Dermis microvascular lymphatic vessel endothelial cell (primary cell): Measurements from ENCODE around the gene KDM4C. TPM values are rescaled to one million over a fixed set of nuclear protein-coding genes. Genes with fewer than 3 reads are reported as not detected.
"Not testable (repeated sequence)": the region's sequence is repeated elsewhere in the genome, so short reads cannot be mapped to it uniquely, and the experiment has no call there.

Experiments
- DNase-seq, 2 donors: peaks; one replicate each; pipeline versions ENCODE4 v3.0.0 to v3.0.0-alpha.2; 2010; ENCODE audit warnings: low read depth in 2 of 2
- total RNA-seq: library from RNA; depleted of rRNA; stranded (reverse); fragments of >200 nt; gene quantifications from 2 replicates; pipeline ENCODE4 v1.2.1, GENCODE V29; 2014

KDM4C gene
- total RNA-seq = 16.0 and 22.4 TPM in 2 replicates

DNA sequence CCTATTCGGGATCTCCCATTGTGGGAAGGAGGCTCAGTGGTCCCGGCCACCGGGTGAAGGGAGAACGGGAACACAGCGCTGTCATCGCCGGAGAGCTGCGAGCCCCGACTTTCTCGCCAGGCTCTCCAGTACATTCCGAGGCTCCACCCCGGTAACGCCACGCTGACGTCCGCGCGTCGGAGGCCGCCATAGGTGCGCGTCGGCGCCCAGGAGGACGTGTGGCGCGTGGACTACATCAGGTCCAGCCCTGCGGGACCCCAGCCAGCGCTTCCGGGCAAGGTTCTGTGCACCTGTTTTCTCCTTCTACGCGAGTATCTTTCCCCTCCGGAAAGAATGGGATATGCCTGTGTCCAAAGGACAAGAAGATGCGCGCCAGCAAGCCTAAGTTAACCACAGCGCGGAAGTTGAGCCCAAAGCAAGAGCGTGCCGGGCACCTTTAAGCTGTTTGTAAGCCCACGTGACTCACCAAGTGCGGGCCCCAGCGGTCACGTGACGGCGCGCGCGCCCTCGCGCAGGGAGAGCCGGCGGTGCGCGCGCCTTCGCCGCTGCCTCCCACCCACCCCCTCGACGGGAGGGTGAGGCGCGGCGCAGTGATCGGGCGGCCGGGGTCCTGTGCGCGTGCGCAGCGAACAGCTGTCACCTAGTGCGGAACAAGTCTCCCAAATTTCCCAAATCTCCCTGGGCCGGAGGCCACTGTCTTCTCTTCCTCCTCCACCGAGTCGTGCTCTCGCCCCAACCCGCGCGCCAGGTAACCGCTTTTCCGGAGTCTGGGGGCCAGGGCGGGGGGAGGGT is at the start of gene KDM4C:
Gene KDM4C (plus strand): TSS at position 518 of the 792 bp plus-strand sequence. CDS start 35,016 bp downstream, outside the sequence.
- DNase-seq = peak; percentile 83 to 96

DNA sequence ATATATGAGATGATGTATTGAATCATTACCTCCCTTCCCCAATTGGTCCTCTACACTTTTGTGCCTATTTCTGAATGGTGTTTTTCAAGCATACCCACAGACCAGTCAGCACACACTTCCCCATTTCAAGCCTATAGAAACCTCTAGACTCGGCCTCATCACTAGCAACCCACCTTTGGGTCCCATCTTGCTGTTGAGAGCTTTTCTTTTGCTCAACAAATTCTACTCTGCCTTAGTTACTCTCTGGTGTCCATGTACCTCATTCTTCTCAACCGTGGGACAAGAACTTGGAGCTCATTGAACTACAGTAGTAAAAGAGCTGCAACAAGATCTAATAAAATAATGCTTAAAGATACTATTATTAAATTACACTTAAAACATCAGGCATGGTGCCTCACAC is 49.0 kb upstream of the KDM4C start:
- DNase-seq = no peak

DNA sequence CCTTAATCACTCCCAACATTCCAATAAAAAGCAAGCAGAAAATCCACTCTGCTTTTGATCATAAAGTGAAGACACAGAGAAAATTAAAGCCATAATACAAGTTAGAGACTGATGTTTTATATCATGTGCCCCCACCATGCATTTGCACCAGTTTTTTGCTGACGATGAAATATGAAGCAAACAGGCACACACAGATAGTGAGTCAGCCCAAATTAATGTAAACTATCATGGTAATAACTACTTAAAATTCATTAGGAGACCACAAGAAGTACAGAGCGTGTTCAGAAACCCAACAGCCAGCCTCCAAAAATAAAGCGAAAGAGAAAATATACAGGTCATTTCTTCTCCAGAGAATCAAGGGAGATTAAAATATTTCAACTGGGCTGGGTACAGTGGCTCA is 46.4 kb upstream of the KDM4C start:
- DNase-seq = no peak

DNA sequence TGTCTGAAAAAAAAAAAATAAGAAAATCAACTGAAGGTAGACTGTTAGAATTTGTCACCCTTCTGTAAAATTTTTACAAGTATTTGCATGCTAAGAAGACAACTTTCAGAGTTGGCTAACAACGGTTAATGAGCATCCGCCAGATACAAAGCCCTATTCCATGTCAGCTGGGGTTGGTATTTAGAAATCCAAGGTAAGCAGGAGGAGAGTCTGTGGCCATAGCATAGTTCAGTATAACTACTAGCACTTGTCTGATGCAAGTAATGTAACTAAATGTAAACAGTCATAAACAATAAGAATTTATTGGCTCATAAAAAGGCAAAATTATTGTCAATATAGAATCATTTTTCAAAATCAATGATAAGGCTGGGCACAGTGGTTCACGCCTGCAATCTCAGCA is 45.7 kb upstream of the KDM4C start:
- no peak for DNase-seq

DNA sequence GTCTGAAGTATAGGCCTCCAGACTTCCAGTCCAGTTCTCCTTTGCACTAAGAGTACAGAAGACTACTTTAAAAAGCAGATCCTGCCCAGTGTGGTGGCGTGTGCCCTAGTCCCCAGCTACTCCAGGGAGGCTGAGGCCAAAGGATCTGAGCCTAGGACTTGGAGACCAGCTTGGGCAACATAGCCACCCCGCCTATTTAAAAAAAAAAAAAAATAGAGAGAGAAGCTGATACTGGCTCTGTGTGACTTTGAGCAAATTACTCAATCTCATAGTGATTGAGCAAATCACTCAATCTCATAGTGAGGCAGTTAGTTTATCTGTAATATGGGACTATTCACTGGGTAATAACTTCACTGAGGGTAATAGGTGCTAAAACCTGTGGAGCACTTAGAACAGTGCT is 43.6 kb upstream of the KDM4C start:
- no peak for DNase-seq

DNA sequence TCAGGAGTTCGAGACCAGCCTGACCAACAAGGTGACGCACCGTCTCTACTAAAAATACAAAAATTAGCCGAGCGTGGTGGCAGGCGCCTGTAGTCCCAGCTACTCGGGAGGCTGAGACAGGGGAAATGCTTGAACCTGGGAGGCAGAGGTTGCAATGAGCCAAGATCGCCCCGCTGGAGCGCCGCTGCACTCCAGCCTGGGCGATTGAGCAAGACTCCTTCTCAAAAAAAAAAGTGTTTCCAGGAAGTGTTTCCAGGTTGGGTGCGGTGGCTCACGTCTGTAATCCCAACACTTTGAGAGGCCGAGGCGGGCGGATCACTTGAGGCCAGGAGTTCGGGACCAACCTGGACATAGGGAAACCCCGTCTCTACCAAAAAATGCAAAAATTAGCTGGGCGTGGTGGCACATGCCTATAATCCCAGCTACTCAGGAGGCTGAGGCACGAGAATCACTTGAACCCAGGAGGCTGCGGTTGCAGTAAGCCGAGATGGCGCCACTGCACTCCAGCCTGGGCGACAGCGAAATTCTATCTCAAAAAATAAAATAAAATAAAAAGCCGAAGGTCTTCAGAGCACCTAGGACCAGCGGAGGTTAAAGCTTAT is 42.5 kb upstream of the KDM4C start:
- DNase-seq = not testable (repeated sequence)

DNA sequence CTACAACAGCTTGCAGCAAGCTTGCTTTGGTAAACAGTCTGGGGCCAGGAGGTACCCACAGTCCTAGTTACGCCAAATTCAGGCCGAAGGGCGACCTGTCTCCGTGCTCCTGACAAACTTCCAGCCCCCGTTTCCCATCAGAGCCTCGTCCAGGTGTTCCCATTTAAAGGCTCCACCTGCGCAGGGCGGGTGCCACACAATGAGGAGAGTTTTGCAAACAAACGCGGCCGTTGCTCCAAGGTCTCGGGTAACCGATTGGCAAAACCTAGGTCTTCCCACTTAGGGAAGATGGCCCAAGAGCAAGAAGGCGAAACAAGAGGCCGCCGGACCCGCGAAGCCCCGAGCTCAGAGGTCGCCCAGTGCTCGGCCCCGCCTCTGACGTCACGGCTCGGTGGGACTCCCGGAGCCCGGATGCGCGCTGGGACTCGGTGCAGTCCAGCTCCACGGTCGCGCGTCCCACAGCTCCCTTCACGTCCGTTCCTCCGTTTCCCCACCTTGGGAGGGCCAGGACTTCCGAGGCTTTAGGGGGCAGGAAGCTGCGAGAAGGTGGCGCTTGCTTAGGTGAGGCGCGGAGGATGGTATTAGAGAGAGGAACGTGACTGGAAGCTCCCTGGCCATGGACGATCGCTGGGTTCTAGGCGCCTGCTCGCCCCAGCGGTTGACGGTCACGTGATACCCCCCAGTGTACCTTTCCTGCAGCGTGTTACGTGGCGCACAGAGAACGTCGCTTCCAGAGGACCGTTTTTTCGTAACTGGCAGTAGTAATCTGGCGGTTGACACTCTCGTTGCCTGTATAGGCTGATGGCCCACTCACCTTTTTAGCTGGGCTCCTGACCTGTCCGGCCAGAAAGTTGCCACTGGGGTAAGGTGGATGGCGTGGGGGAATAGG is 41.8 kb upstream of the KDM4C start:
- DNase-seq = peak in 1 of 2 donors; percentile 5

DNA sequence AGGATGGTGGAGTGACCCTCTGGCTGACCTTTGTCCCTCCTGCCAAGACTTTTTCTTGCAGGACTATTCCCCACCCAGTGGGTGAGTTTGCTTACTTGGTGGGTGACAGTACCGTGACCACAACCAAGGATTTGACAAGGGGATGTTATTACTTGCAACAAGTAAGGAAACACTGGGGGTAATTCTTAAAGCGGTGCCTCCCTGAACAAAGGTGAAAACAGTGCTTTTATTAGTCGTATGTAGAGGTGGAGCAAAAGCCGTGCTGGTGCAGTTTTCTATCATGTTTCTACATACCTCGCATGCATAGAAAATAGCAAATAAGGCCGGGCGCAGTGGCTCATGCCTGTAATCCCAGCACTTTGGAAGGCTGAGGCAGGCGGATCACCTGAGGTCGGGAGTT is 41.0 kb upstream of the KDM4C start:
- DNase-seq = no peak

DNA sequence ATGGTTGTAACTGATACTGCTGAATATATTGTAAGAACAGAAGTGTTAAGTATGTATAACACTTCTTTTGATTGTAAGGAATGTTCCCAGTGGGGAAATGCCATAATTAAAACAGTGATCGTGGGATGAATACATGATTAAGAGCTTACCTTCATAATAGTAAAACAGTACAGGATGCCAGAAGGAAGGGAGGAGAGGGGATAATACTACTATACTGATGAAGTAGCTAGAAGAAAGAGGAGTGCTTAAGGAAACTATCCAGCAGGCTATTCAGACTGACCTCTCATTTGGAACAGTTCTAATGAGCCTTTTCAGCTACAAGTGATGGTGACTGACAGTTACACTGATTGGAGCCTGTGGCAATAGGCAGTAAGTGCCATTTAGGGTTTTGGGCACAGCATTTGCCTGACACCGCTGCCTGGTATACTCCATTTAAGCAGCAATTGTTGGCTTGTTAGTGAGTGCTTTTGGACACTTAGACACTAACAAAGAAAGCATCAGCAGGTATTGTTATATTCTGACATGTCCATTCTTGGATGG is 33.8 kb upstream of the KDM4C start:
- no peak for DNase-seq

DNA sequence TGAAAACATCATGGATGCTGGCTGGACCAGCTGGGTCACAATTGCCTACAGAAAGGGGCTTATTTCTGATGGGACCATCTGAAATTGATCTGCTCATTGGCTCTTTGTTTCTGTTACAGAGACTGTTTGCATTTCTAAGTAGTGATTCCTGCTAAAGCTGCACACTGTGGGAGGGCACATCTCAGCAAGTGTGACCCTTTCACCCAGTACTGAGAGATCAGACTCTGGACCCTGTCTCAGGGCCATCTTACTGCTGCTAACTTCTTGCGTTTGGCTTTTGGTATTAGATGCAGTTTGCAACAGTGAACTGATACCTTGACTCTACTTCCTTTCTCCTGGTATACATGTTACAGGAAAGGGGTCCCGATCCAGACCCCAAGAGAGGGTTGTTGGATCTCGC is 24.5 kb upstream of the KDM4C start:
- DNase-seq = no peak

DNA sequence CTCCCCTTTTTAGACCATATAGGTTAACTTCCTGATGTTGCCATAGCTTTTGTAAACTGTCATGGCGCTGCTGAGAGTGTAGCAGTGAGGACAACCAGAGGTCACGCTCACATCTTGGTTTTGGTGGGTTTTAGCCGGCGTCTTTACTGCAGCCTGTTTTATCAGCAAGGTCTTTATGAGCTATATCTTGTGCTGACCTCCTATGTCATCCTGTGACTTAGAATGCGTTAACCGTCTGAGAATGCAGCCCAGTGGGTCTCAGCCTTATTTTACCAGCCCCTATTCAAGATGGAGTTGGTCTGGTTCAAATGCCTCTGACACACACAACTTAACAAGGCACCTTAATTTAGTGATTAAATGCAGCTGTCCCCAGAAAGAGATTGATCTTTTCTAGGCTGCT is 23.9 kb upstream of the KDM4C start:
- no peak for DNase-seq

DNA sequence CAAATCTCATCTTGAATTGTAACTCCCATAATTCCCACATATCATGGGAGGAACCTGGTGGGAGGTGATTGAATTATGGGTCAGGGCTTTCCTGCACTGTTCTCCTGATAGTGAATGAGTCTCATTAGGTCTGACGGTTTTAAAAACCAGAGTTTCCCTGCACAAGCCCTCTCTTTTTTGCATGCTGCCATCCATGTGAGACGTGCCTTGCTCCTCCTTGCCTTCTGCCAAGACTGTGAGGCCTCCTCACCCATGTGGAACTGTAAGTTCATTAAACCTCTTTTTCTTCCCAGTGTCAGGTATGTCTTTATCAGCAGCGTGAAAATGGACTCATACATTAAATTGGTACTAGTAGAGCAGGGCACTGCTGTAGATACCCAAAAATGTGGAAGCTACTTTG is 22.4 kb upstream of the KDM4C start:
- no peak for DNase-seq

DNA sequence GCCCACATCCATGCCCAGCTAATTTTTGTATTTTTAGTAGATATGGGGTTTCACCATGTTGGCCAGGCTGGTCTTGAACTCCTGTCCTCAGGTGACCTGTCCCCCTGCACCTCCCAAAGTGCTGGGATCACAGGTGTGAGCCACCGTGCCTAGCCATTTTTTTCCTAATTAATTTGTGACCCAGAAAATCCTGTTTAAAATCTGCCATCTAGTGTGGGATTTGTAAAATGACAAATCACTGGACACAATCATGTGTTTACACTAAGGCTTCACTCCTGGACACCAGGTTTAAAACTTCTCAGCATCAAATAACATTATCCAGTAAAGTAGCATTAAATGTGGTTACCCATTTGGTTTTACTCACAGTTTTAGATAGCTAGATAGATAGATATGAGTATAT is 18.6 kb upstream of the KDM4C start:
- DNase-seq = peak in 1 of 2 donors; percentile 28

DNA sequence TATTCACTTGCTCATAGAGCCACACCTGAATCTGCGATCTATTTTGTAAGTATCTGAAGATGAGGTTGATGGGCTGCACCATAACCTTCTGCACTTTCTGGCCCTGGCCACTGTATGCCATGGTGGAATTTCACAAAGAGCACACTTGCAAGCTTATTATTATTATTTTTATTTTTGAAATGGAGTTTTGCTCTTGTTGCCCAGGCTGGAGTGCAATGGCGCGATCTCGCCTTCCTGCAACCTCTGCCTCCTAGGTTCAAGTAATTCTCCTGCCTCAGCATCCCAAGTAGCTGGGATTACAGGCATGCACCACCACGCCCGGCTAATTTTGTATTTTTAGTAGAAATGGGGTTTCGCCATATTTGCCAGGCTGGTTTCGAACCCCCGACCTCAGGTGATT is 8.9 kb upstream of the KDM4C start:
- not testable (repeated sequence) for DNase-seq

DNA sequence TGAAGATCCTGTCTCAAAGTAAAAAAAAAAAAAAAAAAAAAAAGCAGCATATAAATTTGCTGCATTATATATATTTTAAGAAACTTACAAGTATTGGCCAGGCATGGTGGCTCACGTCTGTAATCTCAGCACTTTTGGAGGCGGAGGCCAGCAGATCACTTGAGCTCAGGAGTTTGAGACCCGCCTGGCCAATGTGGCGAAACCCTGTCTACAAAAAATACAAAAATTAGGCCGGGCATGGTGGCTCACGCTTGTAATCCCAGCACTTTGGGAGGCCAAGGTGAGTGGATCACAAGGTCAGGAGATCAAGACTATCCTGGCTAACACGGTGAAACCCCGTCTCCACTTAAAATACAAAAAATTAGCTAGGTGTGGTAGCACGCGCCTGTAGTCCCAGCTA is 2.9 kb upstream of the KDM4C start:
- not testable (repeated sequence) for DNase-seq

DNA sequence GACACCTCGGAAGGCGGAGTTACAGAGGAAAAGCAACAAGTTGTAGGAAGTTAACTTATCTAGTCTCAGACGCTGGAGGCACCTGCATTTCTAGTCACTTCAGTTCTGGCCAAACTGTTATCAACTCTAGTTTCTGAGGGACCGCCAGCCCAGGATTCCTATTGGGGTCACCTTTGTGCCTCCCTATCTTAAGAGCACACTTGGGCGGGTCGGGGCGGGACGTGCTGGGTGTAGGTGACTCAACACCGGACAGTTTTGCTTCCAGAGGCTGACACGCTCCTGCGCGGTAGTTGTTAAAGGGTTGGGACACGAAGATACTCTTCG is 679 bp upstream of the KDM4C start:
- no peak for DNase-seq

DNA sequence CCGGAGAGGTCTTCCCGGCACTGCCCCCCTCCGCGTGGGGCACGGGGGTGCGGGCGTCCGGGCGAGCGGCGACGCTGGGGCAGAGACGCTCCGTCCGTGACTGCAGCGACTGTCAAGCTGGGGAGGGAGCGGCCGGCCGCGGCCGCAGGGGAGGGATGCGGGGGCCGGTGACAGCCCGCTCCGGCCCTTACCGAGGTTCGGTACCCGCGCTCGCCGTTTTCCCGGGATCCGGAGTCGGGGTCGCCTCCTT is 400 bp downstream of the KDM4C start:
- DNase-seq = no peak

DNA sequence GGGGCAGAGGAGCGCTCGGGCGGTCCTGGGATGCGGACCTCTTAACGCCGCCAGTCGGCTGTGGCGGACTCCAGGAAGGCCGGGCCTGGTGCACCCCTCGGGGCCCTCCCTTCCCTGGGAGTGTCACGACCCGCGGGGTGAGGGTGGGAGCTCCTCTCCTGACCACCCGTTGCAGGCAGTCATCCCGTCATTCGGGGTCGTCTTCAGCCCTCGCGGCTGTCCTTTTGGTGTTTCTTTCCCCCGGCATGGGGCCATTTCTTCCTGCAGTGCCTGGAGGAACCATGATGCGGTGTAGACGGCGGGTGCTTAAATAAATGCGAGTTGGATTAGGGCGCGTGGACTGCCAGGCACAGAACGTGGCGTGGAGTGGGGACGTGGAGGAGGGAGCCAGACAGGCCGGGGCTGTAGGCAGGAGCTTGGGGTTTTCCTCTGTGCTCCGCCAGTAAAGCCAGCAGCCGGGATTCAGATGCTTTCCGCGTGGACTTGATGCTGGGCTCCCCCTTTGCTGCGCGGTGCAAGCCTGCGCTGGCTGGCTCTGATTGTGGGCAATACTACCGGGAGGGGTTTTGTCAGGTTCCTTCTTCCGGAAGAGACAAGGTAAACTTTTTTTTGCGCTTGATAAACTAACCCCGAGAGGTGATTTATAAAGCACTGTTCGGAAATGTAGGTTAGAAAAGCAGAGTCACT is 868 bp downstream of the KDM4C start:
- DNase-seq = peak; percentile 15 to 61

DNA sequence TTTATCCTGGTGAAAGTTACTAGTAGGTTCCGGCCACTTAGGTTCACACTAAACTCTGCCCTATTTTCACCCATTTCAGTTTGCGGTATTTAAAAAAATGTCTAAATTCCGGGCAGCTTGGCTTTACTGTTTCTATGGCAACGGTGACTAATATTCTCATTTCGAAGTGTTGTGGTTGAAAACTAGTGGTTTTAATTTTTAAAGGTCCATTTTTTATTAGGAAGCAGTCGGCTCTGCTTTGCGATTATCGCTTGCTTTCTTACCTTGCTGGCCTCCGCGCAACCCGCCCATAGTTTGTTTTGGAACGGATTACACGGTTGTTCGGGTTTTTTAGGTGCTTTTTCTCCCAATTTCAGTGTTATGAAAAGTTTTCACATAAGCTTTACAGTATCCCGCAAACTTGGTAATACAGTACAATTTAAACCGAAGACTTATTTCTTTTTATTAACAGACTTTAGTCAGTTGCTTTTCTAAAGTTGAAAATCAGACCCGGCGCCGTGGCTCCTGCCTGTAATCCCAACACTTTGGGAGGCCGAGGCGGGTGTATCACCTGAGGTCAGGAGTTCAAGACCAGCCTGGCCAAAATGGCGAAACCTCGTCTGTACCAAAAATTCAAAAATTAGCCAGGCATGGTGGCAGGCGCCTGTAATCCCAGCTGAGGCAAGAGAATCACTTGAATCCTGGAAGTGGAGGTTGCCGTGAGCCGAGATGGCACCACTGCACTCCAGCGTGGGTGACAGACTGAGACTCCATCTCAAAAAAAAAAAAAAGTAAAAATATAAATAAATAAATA is 1.6 kb downstream of the KDM4C start:
- DNase-seq = peak; percentile 22 to 56

DNA sequence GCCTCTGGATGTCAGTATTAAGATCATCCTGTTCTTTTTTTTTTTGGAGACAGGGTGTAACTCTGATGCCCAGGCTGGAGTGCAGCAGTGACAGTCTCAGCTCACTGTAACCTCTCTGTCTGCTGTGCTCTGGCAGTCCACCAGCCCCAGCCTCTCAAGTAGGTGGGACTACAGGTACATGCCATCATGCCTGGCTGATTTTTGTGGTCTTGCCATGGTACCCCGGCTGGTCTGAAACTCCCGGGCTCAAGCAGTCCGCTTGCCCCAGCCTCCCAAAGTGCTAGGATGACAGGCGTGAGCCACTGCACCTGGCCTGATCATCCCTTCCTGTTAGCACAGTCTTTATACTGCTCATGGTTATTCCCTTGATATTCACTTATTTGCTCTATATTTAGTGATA is 3.5 kb downstream of the KDM4C start:
- no peak for DNase-seq

DNA sequence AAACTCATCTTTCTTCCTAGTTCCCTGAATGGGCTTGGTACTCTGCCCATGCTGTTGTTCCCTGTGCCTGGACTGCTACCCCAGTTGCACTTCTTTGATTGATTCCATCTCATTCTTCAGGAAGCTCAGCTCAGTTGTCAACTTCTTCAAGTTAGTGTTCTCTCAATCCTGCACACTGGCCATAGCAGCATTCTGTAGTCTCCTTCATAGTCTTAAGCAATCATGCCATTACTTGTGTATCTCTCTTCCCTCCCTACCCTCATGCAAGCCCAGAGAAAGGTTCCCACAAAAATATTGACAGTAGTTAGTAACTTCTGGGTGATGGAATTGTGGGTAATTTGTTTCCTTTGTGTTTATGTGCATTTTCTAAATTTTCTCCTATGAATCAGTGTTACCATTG is 5.5 kb downstream of the KDM4C start:
- DNase-seq = no peak
